H1 (cell line): ENCODE data around the gene RMND5B. TPM values are rescaled to one million over a fixed set of nuclear protein-coding genes. Genes with fewer than 3 reads are reported as not detected.
A peak's percentile ranks its signal among the peaks of the same experiment; 100 is the strongest.

Experiments
- E2F6 ChIP-seq: IDR thresholded peaks from 2 replicates; pipeline ENCODE4 v1.6.1; 2012; ENCODE audit warnings: inconsistent platforms
- HDAC2 ChIP-seq, 2 experiments: fragments of 300-600 bp in 1 of 2; sonication (generic) in 1 of 2; IDR thresholded peaks; 2 replicates each; pipeline ENCODE4 v1.6.1; 2011 to 2012; ENCODE audit warnings: low read depth in 2 of 2, low read length in 2 of 2, mild to moderate bottlenecking in 2 of 2, moderate library complexity in 2 of 2, borderline replicate concordance in 1 of 2, inconsistent platforms in 1 of 2
- NRF1 ChIP-seq: IDR thresholded peaks from 2 replicates; pipeline ENCODE4 v1.6.1; 2011; ENCODE audit warnings: mild to moderate bottlenecking, low read depth, low read length, improper control_type of control experiment
- POLR2AphosphoS5 ChIP-seq: IDR thresholded peaks from 2 replicates; pipeline ENCODE4 v1.6.1; 2011; ENCODE audit warnings: low read depth, low read length
- SAP30 ChIP-seq: fragments of 300-600 bp; sonication (generic); IDR thresholded peaks from 2 replicates; pipeline ENCODE4 v1.7.1; 2012; ENCODE audit warnings: low read length, moderate library complexity, mild to moderate bottlenecking, inconsistent platforms; ENCODE audit not compliant: insufficient read depth, insufficient replicate concordance
- SP1 ChIP-seq: IDR thresholded peaks from 2 replicates; pipeline ENCODE4 v1.6.1; 2011; ENCODE audit warnings: low read depth, low read length
- TEAD4 ChIP-seq: IDR thresholded peaks from 2 replicates; pipeline ENCODE4 v1.6.1; 2012; ENCODE audit warnings: low read depth, low read length, inconsistent platforms, mixed read lengths
- polyA plus RNA-seq, 7 experiments: library from polyadenylated mRNA; depleted of rRNA in 3 of 7; stranded (reverse) in 5 of 7; unstranded in 2 of 7; fragments of >200 nt in 5 of 7; fragments of 200-250 nt in 2 of 7; gene quantifications; 1 replicate in 5 of 7; 2 replicates in 1 of 7; 4 replicates in 1 of 7; pipeline versions ENCODE4 v1.2.1 to v1.2.3, GENCODE V29; 2011 to 2013; ENCODE audit warnings: missing spikeins in 2 of 7, mixed read lengths in 2 of 7
- total RNA-seq: library from RNA; stranded (reverse); fragmentation: NEBNext Ultra II Directional; extraction: Animal tissue kit (Norgen Biotek cat#: 25700); gene quantifications from 2 replicates; pipeline ENCODE4 v1.2.1, GENCODE V29; 2021

RMND5B gene
- total and polyA plus RNA-seq, 2 of the 8 experiments (the other 6 are each of a cell fraction or from before 2014, with no cell fraction given): 75.9 to 90.2 TPM

DNA sequence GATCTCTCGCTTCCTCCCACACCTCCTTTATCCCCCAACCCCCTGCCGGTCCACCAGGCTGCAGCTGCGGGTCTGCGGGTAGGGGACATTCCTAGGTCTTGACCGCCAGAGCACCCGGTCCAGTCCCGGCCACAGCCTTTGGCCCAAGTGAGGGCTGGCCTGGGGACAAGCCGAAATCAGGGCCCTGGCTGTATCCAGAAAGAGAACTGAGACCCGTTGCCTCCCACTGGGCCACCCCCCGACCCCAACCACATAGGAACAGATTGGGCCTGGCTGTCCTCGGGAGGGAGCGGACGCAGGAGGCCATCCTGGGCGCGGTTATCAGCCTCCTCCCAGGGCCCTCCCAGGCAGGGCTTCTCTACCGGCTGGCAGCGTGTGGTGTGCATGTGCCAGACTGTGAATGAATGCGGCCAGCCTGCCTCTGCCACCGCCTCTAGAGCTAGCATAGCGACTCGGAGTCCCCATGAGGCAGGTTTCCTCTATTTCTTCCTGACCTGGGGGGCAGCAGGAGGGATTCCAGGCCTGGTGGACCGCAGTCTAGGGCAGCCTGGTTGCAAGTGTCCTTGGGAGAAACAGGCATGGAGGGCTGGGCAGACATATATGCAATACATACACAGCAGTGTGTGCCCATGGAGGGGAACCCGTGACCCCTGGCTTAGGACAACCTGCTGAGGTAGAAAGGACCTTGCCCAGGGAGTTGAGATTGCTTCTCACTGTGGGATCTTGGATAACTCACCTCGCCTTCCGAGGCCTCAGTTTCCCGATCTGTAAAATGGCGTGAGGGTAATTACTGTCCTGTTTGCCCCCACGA is 16.3 kb upstream of the RMND5B start (continued):
- TF ChIP-seq SAP30 (peak; percentile 77), SP1 (no peak), POLR2AphosphoS5 (peak; percentile 29; the same call in 1 of the 2 replicates), TEAD4 (0 out of 2 replicates have a peak, but pooled peaks have one; percentile 7), E2F6 (no peak), NRF1 (no peak), HDAC2 (IDR thresholded peaks at IDR 0.05; ENCODE audit: borderline replicate concordance in 1 of 2, low read depth in 2 of 2, low read length in 2 of 2) (peak in 1 of 2 experiments; percentile 8; a peak in 1 of 4 replicates)
